H9 (cell line): ENCODE data around the gene SLC1A5. TPM values are rescaled to one million over a fixed set of nuclear protein-coding genes. Genes with fewer than 3 reads are reported as not detected.

ENCODE experiments used
- DNase-seq: peaks from one replicate; pipeline ENCODE4 v3.0.0-alpha.2; 2017
- H2AFZ ChIP-seq: one replicate; pipeline ENCODE4 v1.6.1; 2013; ENCODE audit warnings: mild to moderate bottlenecking, low read length, control low read depth, moderate library complexity
- H2AK5ac ChIP-seq: 2 replicates; pipeline ENCODE4 v1.6.1; 2013; ENCODE audit warnings: low read length, control low read depth, mixed read lengths; ENCODE audit not compliant: insufficient read length
- H2BK120ac ChIP-seq: one replicate; pipeline ENCODE4 v1.6.1; 2013; ENCODE audit warnings: low read depth, mild to moderate bottlenecking, low read length, control low read depth, inconsistent platforms; ENCODE audit not compliant: poor library complexity, severe bottlenecking
- H2BK12ac ChIP-seq: 2 replicates; pipeline ENCODE4 v1.6.1; 2013; ENCODE audit warnings: low read length, control low read depth, mixed read lengths, low read depth; ENCODE audit not compliant: insufficient read length
- H2BK15ac ChIP-seq: 2 replicates; pipeline ENCODE4 v1.6.1; 2013; ENCODE audit warnings: low read depth, low read length, control low read depth
- H2BK20ac ChIP-seq: one replicate; pipeline ENCODE4 v1.6.1; 2013; ENCODE audit warnings: low read depth, mild to moderate bottlenecking, low read length, control low read depth, inconsistent platforms; ENCODE audit not compliant: poor library complexity, severe bottlenecking
- H2BK5ac ChIP-seq: 2 replicates; pipeline ENCODE4 v1.6.1; 2013; ENCODE audit warnings: low read length, control low read depth, mixed read lengths; ENCODE audit not compliant: insufficient read length
- H3K14ac ChIP-seq: 2 replicates; pipeline ENCODE4 v1.6.1; 2013; ENCODE audit warnings: low read length, control low read depth; ENCODE audit not compliant: insufficient read depth
- H3K18ac ChIP-seq: 2 replicates; pipeline ENCODE4 v1.6.1; 2013; ENCODE audit warnings: low read depth, mild to moderate bottlenecking, mixed read lengths, low read length, control low read depth; ENCODE audit not compliant: insufficient read length
- H3K23ac ChIP-seq: 2 replicates; pipeline ENCODE4 v1.6.1; 2013; ENCODE audit warnings: low read length, control low read depth, mixed read lengths, low read depth; ENCODE audit not compliant: insufficient read length
- H3K23me2 ChIP-seq: 2 replicates; pipeline ENCODE4 v1.6.1; 2013; ENCODE audit warnings: low read depth, mild to moderate bottlenecking, mixed read lengths, low read length, control low read depth; ENCODE audit not compliant: insufficient read length, poor library complexity, severe bottlenecking
- H3K27ac ChIP-seq: 2 replicates; pipeline ENCODE4 v1.5.1; 2013; ENCODE audit warnings: low read length, control low read depth, mixed read lengths, low read depth; ENCODE audit not compliant: insufficient read length
- H3K27me3 ChIP-seq: 2 replicates; pipeline ENCODE4 v1.6.1; 2013; ENCODE audit warnings: low read length, control low read depth, inconsistent platforms; ENCODE audit not compliant: insufficient read depth
- H3K4ac ChIP-seq: 2 replicates; pipeline ENCODE4 v1.6.1; 2013; ENCODE audit warnings: low read depth, mild to moderate bottlenecking, control low read depth, inconsistent platforms, low read length, moderate library complexity
- H3K4me1 ChIP-seq: 2 replicates; pipeline ENCODE4 v1.6.1; 2013; ENCODE audit warnings: low read length, control low read depth, inconsistent platforms; ENCODE audit not compliant: insufficient read depth
- H3K4me2 ChIP-seq: 2 replicates; pipeline ENCODE4 v1.6.1; 2013; ENCODE audit warnings: low read length, control low read depth, mixed read lengths; ENCODE audit not compliant: insufficient read length, insufficient read depth
- H3K56ac ChIP-seq: 2 replicates; pipeline ENCODE4 v1.6.1; 2013; ENCODE audit warnings: low read depth, mild to moderate bottlenecking, mixed read lengths, low read length, control low read depth; ENCODE audit not compliant: insufficient read length
- H3K79me1 ChIP-seq: 2 replicates; pipeline ENCODE4 v1.6.1; 2013; ENCODE audit warnings: low read depth, mild to moderate bottlenecking, moderate library complexity, low read length, control low read depth, inconsistent platforms; ENCODE audit not compliant: insufficient read depth, poor library complexity, severe bottlenecking
- H3K79me2 ChIP-seq: 2 replicates; pipeline ENCODE4 v1.6.1; 2013; ENCODE audit warnings: low read length, control low read depth, inconsistent platforms; ENCODE audit not compliant: insufficient read depth
- H3K9ac ChIP-seq: 2 replicates; pipeline ENCODE4 v1.6.1; 2013; ENCODE audit warnings: low read length, control low read depth, mixed read lengths; ENCODE audit not compliant: insufficient read length; ENCODE audit errors: extremely low read depth
- H3K9me3 ChIP-seq: one replicate; pipeline ENCODE4 v1.6.1; 2013; ENCODE audit warnings: low read depth, low read length, inconsistent platforms; ENCODE audit not compliant: control insufficient read depth
- H3T11ph ChIP-seq: one replicate; pipeline ENCODE4 v1.6.1; 2013; ENCODE audit warnings: mild to moderate bottlenecking, low read length, control low read depth, inconsistent platforms
- H4K20me1 ChIP-seq: one replicate; pipeline ENCODE4 v1.6.1; 2013; ENCODE audit not compliant: control insufficient read depth, insufficient read length, insufficient read depth
- H4K5ac ChIP-seq: 2 replicates; pipeline ENCODE4 v1.6.1; 2013; ENCODE audit warnings: low read depth, mild to moderate bottlenecking, mixed read lengths, low read length, control low read depth; ENCODE audit not compliant: insufficient read length
- H4K8ac ChIP-seq: replicated peaks from 2 replicates; pipeline ENCODE4 v1.6.1; 2013; ENCODE audit warnings: low read length, control low read depth, mixed read lengths, low read depth; ENCODE audit not compliant: insufficient read length
- H4K91ac ChIP-seq: 2 replicates; pipeline ENCODE4 v1.6.1; 2013; ENCODE audit warnings: low read depth, mild to moderate bottlenecking, moderate library complexity, mixed read lengths, low read length, control low read depth; ENCODE audit not compliant: insufficient read length
- H3K27ac Mint-ChIP-seq, 3 experiments: 2 replicates in 2 of 3; 3 replicates in 1 of 3; pipeline ENCODE4 v1.8.0; 2020 to 2021; ENCODE audit warnings: mixed read lengths in 3 of 3, mild to moderate bottlenecking in 1 of 3, moderate library complexity in 1 of 3
- H3K27me3 Mint-ChIP-seq: 2 replicates; pipeline ENCODE4 v1.8.0; 2021; ENCODE audit warnings: low read depth, mild to moderate bottlenecking, moderate library complexity, mixed read lengths
- H3K36me3 Mint-ChIP-seq, 3 experiments: 2 replicates in 2 of 3; 3 replicates in 1 of 3; pipeline ENCODE4 v1.8.0; 2020 to 2021; ENCODE audit warnings: low read depth in 3 of 3, mixed read lengths in 3 of 3; ENCODE audit not compliant: insufficient read depth in 1 of 3
- H3K4me1 Mint-ChIP-seq, 2 experiments: 2 replicates each; pipeline ENCODE4 v1.8.0; 2020; ENCODE audit warnings: mixed read lengths in 2 of 2
- H3K4me3 Mint-ChIP-seq, 2 experiments: 2 replicates in 1 of 2; 3 replicates in 1 of 2; pipeline ENCODE4 v1.8.0; 2020 to 2021; ENCODE audit warnings: mild to moderate bottlenecking in 2 of 2, mixed read lengths in 2 of 2, moderate library complexity in 1 of 2
- H3K9me3 Mint-ChIP-seq, 2 experiments: 2 replicates in 1 of 2; 3 replicates in 1 of 2; pipeline ENCODE4 v1.8.0; 2020; ENCODE audit warnings: mild to moderate bottlenecking in 2 of 2, mixed read lengths in 2 of 2, moderate library complexity in 1 of 2
- CTCF ChIP-seq: fragments of 200-600 bp; sonication (generic); conservative IDR thresholded peaks from 3 replicates; pipeline ENCODE4 v1.8.0; 2021; ENCODE audit warnings: antibody characterized with exemption, mild to moderate bottlenecking
- WGBS: extraction: QIAGEN DNeasy Blood & Tissue Kit; methylation state at CpG from one replicate; pipeline ENCODE4 v1.1.7; 2013; ENCODE audit warnings: missing lambda C conversion rate, low lambda C conversion rate, mixed read lengths; ENCODE audit not compliant: insufficient read length; ENCODE audit errors: extremely low coverage; 5-methylcytosine and 5-hydroxymethylcytosine counted together
- total RNA-seq: library from RNA; stranded (reverse); gene quantifications from 2 replicates; pipeline ENCODE4 v1.2.1, GENCODE V29; 2021

SLC1A5 gene
- total RNA-seq, 1 experiment from 2014 or later = 258 TPM

GRCh38 chr19:46760363-46760762 is 28.0 kb downstream of the SLC1A5 start:
- H4K20me1 ChIP-seq = no peaks in the 10 kb centered on the region
- no peak overlapping the region for H2BK5ac ChIP-seq
- no peak overlapping the region for H3K14ac ChIP-seq
- no CpG with 5 or more reads among the region's 5 CpGs for WGBS
- no peak overlapping the region for H3K56ac ChIP-seq
- no peaks in the 10 kb centered on the region for H3K4me1 ChIP-seq
- no peaks in the 10 kb centered on the region for H3K27me3 ChIP-seq
- H3K9me3 ChIP-seq = no peaks in the 10 kb centered on the region
- Mint-ChIP-seq H3K27me3 (no peaks in the 10 kb centered on the region; the same call in 1 of the 2 replicates), H3K27ac (no peak overlapping the region), H3K4me3 (no peak overlapping the region), H3K9me3 (no peaks in the 10 kb centered on the region), H3K4me1 (peaks cover 4 to 11% of the 10 kb centered on the region in 2 experiments; a peak in 3 of 4 replicates), H3K36me3 (peaks cover 0 to 20% (median 9%) of the 10 kb centered on the region in 3 experiments; a peak in 5 of 7 replicates)
- H2AK5ac ChIP-seq = no peak overlapping the region
- H3K27ac ChIP-seq = no peak overlapping the region
- H3K79me1 ChIP-seq = no peaks in the 10 kb centered on the region
- H3K23ac ChIP-seq = no peak overlapping the region
- no peak overlapping the region for H3K4me2 ChIP-seq
- H4K91ac ChIP-seq = no peak overlapping the region
- no peak overlapping the region for H3K18ac ChIP-seq
- no peak overlapping the region for H4K5ac ChIP-seq
- H2BK120ac ChIP-seq = no peak overlapping the region
- H4K8ac ChIP-seq = no peak overlapping the region
- no peak overlapping the region for H2BK15ac ChIP-seq
- no peaks in the 10 kb centered on the region for H3K23me2 ChIP-seq
- no peaks in the 10 kb centered on the region for H3K79me2 ChIP-seq
- TF ChIP-seq CTCF = no peak
- no peak overlapping the region for H2BK12ac ChIP-seq
- H3T11ph ChIP-seq = no peak overlapping the region
- H2AFZ ChIP-seq = no peak overlapping the region
- H2BK20ac ChIP-seq = no peak overlapping the region
- no peak overlapping the region for H3K9ac ChIP-seq
- H3K4ac ChIP-seq = no peak overlapping the region
- no peak for DNase-seq
